BE2C (cell line): ENCODE results near the gene OR10G7.

ENCODE experiments used
- DNase-seq: peaks from one replicate; pipeline ENCODE4 v3.0.0-alpha.2; 2020
- H3K27me3 ChIP-seq: fragments of 250-450 bp; sonication (Bioruptor Pico); 2 replicates; pipeline ENCODE4 v1.5.1; 2020; ENCODE audit warnings: mild to moderate bottlenecking
- H3K36me3 ChIP-seq: fragments of 250-450 bp; sonication (Bioruptor Pico); 2 replicates; pipeline ENCODE4 v1.5.1; 2020; ENCODE audit warnings: mild to moderate bottlenecking
- H3K4me1 ChIP-seq: fragments of 250-450 bp; sonication (Bioruptor Pico); 2 replicates; pipeline ENCODE4 v1.5.1; 2020
- H3K4me3 ChIP-seq: 2 replicates; pipeline ENCODE4 v1.5.1; 2011; ENCODE audit warnings: low read depth, low read length
- H3K9me3 ChIP-seq: fragments of 250-450 bp; sonication (Bioruptor Pico); 2 replicates; pipeline ENCODE4 v1.5.1; 2020
- TF ChIP-seq, protein P1 (sequence below): IDR thresholded peaks from 2 replicates; pipeline ENCODE4 v1.5.1; 2012; ENCODE audit warnings: mild to moderate bottlenecking, low read depth, low read length

OR10G7 gene

DNA sequence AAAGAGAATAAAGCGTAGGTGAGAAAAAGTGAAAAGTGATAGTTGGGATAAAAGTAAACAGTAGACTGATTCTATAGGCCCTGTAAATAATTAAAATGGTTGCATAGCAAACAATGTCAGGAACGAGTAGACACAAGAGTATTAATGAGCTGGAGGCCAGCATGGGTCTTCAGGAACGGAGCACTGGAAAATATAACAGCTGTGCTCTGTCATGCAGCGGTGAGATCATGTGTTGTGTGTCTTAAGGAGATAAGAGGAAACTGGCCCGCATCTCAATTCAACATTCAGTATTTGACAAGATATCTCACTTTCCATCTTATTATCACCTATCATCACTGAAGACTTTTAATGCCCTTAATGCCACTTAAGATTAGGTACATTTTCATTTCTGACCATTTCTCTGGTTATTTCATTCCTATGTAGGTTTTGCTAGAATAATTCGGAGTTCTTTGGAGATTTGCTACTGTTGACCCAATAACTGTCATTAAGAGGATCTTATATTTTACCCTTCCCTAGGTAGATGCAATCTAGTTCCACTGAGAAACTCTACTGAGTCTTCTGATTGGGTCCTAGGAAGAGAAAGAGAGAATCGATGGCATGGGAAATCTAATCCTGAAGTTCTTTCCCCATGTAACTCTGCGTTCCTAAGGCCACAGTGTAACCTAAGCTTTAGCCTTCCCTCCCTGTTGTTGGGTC, 38.7 kb upstream of the OR10G7 start:
- DNase-seq: no peak
- TF ChIP-seq, protein P1, sequence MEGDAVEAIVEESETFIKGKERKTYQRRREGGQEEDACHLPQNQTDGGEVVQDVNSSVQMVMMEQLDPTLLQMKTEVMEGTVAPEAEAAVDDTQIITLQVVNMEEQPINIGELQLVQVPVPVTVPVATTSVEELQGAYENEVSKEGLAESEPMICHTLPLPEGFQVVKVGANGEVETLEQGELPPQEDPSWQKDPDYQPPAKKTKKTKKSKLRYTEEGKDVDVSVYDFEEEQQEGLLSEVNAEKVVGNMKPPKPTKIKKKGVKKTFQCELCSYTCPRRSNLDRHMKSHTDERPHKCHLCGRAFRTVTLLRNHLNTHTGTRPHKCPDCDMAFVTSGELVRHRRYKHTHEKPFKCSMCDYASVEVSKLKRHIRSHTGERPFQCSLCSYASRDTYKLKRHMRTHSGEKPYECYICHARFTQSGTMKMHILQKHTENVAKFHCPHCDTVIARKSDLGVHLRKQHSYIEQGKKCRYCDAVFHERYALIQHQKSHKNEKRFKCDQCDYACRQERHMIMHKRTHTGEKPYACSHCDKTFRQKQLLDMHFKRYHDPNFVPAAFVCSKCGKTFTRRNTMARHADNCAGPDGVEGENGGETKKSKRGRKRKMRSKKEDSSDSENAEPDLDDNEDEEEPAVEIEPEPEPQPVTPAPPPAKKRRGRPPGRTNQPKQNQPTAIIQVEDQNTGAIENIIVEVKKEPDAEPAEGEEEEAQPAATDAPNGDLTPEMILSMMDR: no peak
- no peaks in the 10 kb centered on the region for H3K4me1 ChIP-seq
- peaks cover 52% of the 10 kb centered on the region for H3K27me3 ChIP-seq
- H3K4me3 ChIP-seq: no peak overlapping the region
- no peaks in the 10 kb centered on the region for H3K36me3 ChIP-seq
- H3K9me3 ChIP-seq: no peaks in the 10 kb centered on the region

DNA sequence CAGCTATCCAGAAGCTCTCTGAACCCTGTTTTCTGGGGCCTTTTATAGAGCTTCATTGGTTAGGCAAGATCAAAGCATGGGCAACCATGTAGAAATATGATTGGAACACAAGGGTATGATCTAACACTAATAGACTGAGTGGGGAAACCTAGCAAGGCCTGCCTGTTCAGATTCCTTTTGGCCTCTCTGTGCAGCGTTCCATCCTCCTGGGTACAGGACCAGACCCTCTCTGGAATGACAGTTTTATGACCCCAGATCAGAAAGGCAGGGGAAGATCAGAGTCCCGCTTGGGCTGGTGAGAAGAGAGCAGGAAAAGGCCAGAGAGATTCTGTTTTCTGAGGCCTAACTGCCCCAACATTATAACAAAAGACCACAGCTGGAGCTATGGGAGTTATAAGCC, 37.5 kb upstream of the OR10G7 start:
- H3K4me3 ChIP-seq: no peak overlapping the region
- H3K9me3 ChIP-seq: no peaks in the 10 kb centered on the region
- DNase-seq: no peak
- H3K4me1 ChIP-seq: no peaks in the 10 kb centered on the region
- TF ChIP-seq, protein P1: no peak
- peaks cover 56% of the 10 kb centered on the region for H3K27me3 ChIP-seq
- H3K36me3 ChIP-seq: no peaks in the 10 kb centered on the region

DNA sequence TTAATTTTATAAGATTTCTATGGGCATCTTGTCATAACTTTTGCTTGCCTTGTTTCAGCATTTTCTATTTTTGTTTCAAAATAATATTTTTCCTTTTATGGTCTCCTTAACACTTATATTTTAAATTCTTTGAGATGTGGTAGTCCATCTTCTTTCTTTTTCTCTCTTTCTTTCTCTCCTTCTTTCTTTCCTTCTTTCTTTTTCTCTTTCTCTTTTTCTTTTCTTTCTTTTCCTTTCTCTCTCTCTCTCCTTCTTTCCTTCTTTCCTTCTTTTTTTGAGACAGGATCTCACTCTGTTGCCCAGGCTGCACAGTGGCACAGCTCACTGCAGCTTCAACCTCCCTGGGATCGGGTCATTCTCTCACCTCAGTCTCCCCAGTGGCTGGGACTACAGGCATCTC, 36.1 kb upstream of the OR10G7 start:
- TF ChIP-seq, protein P1: no peak
- Histone ChIP-seq H3K36me3 (no peaks in the 10 kb centered on the region), H3K4me1 (no peaks in the 10 kb centered on the region), H3K4me3 (no peak overlapping the region), H3K9me3 (no peaks in the 10 kb centered on the region), H3K27me3 (peaks cover 49% of the 10 kb centered on the region)
- no peak for DNase-seq

DNA sequence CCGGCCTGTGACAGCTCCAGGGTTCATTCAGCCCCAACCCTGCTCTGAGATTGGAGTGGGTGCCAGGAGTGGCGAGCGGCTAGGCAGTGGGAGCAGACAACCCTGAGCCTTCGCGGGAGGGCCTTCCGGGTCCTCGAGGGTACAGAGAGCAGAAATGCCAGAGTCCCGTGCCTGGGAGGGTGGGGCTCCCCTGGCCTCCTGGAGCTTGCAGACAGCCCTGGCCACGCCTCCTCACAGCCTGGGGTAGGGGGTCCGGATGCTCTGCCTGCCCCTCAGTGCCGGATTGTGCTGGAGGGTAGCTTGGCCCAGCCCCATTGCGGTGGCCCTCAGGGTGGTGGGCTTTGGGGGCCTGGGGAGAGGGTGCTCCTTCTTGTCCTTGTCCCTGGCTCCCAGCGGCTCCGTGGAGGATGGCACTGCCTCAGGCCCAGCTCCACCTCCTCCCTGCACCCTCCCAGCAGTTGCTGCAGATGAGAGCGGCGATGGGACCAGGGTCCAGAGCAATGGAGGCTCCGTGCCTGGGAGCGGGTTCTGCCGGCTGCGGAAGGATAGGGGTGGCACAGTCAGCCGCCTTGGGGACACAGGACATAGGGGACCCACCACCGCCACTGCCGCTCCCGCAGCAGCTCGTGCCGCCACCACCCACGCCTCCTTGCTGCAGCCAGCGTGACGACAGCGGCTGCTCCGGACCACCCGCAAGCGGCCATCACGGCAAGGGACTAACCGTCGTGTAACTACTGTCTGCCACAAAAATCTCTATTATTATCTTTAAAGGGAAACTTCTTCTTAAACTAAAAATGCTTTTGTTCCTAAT, 34.9 kb upstream of the OR10G7 start:
- DNase-seq: peak; percentile 29
- H3K4me1 ChIP-seq: no peaks in the 10 kb centered on the region
- no peaks in the 10 kb centered on the region for H3K36me3 ChIP-seq
- no peaks in the 10 kb centered on the region for H3K9me3 ChIP-seq
- TF ChIP-seq, protein P1: no peak
- H3K27me3 ChIP-seq: peaks cover 43% of the 10 kb centered on the region
- H3K4me3 ChIP-seq: peak overlapping the region; percentile 48

DNA sequence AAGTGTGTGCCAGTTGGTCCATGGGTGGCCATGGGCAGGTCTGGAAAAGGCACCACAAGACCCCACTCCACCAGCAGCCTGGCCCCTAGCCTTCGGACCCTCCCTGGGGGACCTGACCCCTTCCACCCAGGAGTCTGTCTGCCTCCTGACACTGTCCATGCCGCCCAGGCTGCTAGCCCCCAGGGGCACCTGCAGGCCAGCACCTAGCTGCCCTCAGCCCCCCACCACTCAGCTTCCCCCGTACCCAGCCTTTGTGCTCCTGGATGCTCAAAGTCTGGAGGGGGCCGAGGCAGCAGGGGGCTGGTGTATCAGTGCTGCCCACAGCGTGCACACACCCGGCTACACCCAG, 34.3 kb upstream of the OR10G7 start:
- no peaks in the 10 kb centered on the region for H3K9me3 ChIP-seq
- H3K36me3 ChIP-seq: no peaks in the 10 kb centered on the region
- TF ChIP-seq, protein P1: no peak
- H3K4me3 ChIP-seq: no peak overlapping the region
- DNase-seq: no peak
- no peaks in the 10 kb centered on the region for H3K4me1 ChIP-seq
- peaks cover 38% of the 10 kb centered on the region for H3K27me3 ChIP-seq

DNA sequence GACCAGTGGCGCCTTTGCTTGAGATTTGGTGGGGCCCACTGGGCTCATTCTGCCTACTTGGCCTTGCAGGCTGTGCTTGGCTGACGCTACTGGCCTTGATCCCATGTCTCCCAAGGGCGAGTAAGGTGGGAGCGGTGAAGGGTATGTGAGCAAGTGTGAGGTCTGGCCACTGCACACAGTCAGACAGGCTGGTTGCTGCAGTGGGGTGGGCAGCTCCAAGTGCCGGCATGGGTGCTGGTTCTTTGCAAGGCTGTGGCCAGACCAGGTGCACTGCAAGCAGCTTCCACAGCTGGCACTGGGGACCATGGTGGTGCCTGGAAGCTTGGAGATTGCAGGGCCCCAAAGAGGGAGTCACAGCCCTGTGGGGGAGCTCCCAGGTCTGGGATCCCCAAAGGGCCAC, 33.4 kb upstream of the OR10G7 start:
- no peaks in the 10 kb centered on the region for H3K36me3 ChIP-seq
- no peak overlapping the region for H3K4me3 ChIP-seq
- no peaks in the 10 kb centered on the region for H3K9me3 ChIP-seq
- H3K27me3 ChIP-seq: peaks cover 37% of the 10 kb centered on the region
- no peaks in the 10 kb centered on the region; the same call in 1 of the 2 replicates for H3K4me1 ChIP-seq
- TF ChIP-seq, protein P1: no peak
- no peak for DNase-seq
